ENCODE measurements around the gene IRGQ. TPM values are rescaled to one million over a fixed set of nuclear protein-coding genes. Genes with fewer than 3 reads are reported as not detected.

The IRGQ gene
- total RNA-seq, 6 experiments from 2014 or later: 9.1 to 18.6 (median 11.0) TPM

DNA sequence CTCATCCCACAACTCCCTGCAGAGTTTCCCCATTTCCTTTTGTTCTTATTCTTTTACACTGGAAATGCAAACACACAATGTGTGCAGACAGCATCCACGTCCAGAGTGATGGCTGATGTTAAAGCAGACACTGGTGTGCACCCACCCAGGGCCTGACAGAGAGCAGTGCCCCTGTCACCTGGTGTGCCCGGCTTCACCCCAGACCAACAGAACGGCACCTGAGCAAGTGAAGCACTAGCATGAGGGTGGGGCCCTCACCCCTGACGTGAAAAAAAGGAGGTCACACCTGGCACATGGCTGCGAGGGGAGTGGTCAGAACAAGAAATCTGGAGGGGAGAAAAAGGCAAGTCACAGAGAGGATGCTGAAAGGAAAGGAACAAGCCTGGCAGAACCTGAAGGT, 50.7 kb downstream of the IRGQ start:
- H3K27me3 ChIP-seq: no peaks in the 10 kb centered on the region
- H3K4me3 ChIP-seq: no peak overlapping the region
- TF ChIP-seq, protein P1, sequence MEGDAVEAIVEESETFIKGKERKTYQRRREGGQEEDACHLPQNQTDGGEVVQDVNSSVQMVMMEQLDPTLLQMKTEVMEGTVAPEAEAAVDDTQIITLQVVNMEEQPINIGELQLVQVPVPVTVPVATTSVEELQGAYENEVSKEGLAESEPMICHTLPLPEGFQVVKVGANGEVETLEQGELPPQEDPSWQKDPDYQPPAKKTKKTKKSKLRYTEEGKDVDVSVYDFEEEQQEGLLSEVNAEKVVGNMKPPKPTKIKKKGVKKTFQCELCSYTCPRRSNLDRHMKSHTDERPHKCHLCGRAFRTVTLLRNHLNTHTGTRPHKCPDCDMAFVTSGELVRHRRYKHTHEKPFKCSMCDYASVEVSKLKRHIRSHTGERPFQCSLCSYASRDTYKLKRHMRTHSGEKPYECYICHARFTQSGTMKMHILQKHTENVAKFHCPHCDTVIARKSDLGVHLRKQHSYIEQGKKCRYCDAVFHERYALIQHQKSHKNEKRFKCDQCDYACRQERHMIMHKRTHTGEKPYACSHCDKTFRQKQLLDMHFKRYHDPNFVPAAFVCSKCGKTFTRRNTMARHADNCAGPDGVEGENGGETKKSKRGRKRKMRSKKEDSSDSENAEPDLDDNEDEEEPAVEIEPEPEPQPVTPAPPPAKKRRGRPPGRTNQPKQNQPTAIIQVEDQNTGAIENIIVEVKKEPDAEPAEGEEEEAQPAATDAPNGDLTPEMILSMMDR (IDR thresholded peaks at IDR 0.05): no peak
- TF ChIP-seq POLR2A (IDR thresholded peaks at IDR 0.05): no peak
- 90% methylated on average over 5 of the region's 5 CpGs for WGBS (ENCODE audit: insufficient coverage, low coverage, low lambda C conversion rate, missing lambda C conversion rate)
- peaks cover 0 to 10% (median 0%) of the 10 kb centered on the region in 4 donors for H3K4me1 ChIP-seq
- intact Hi-C loops (cut with DNase I): no loop called here
- no peaks in the 10 kb centered on the region for H3K9me3 ChIP-seq
- H3K27ac ChIP-seq: no peak overlapping the region
- DNase-seq (no peak), ATAC-seq (no peak)
- H3K36me3 ChIP-seq: peaks cover 0 to 2% (median 0%) of the 10 kb centered on the region in 4 donors

DNA sequence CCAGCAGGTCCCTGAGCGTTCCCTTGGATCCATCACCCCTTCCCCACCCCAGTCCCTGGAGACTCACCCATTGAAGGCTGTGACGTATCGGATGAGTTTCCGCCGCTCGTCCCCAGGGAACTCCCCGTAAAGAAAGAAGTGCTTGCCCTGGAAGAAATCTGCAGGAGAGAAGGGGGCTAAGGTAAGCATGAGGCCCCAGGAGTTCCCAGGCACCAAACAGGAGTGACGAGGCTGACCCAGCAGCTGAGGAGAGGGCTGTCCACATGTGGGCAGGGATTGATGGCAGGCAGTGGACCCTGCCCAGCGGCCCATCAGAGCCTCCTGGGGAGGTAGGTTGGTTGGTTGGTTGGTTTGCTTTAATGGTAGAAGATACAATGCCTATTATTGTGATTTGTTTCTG, 51.9 kb downstream of the IRGQ start:
- Histone ChIP-seq H3K27me3 (no peaks in the 10 kb centered on the region), H3K4me3 (no peak overlapping the region), H3K4me1 (peaks cover 0 to 10% (median 0%) of the 10 kb centered on the region in 4 donors), H3K9me3 (no peaks in the 10 kb centered on the region), H3K36me3 (peaks cover 0 to 2% (median 0%) of the 10 kb centered on the region in 4 donors), H3K27ac (no peak overlapping the region)
- intact Hi-C loops (cut with DNase I): no loop called here
- DNase-seq (peak in 1 of 3 donors; percentile 31), ATAC-seq (no peak)
- no CpG with 5 or more reads among the region's 9 CpGs for WGBS (ENCODE audit: insufficient coverage, low coverage, low lambda C conversion rate, missing lambda C conversion rate)
- TF ChIP-seq, protein P1 (IDR thresholded peaks at IDR 0.05): no peak
- no peak for TF ChIP-seq POLR2A (IDR thresholded peaks at IDR 0.05)

DNA sequence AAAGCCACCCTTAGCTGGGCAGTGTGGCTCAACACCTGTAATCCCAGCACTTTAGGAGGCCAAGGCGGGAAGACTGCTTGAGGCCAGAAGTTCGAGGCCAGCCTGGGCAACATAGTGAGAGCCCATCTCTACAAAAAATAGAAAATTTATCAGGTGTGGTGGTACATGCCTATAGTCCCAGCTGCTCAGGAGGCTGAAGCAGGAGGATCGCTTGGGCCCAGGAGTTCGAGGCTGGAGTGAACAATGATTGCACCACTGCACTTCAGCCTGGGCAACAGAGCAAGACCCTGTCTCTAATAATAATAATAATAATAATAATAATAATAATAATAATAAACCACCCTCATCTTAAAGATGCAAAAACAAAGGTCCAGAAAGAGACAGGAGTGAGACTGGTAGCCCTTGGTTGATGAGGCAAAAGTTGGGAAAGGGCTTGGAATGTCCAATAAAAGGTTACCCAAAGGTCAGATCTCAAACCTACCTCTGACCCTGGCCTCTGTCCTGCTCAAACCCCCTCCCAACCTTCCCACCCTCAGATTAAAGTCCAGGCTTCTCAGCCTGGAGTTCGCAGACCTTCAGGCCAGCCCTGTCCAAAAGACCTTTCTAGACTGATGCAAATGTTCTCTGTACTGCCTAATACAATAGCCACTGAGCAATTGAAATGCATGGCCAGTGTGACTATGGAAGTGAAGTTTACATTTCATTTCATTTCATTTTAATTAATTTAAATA, 53.8 kb downstream of the IRGQ start:
- no peaks in the 10 kb centered on the region for H3K27me3 ChIP-seq
- DNase-seq: no peak
- ATAC-seq: peak; percentile 45 to 87 (median 60)
- no peak overlapping the region for H3K4me3 ChIP-seq
- no peaks in the 10 kb centered on the region for H3K9me3 ChIP-seq
- no peak for TF ChIP-seq POLR2A (IDR thresholded peaks at IDR 0.05)
- TF ChIP-seq, protein P1 (IDR thresholded peaks at IDR 0.05): no peak
- peaks cover 0 to 2% (median 0%) of the 10 kb centered on the region in 4 donors for H3K36me3 ChIP-seq
- 94% methylated on average over 4 of the region's 5 CpGs for WGBS (ENCODE audit: insufficient coverage, low coverage, low lambda C conversion rate, missing lambda C conversion rate)
- peak overlapping the region in 1 of 3 donors; percentile 55 for H3K27ac ChIP-seq
- H3K4me1 ChIP-seq: peaks cover 0 to 10% (median 0%) of the 10 kb centered on the region in 4 donors
- intact Hi-C loops (cut with DNase I): no loop called here

DNA sequence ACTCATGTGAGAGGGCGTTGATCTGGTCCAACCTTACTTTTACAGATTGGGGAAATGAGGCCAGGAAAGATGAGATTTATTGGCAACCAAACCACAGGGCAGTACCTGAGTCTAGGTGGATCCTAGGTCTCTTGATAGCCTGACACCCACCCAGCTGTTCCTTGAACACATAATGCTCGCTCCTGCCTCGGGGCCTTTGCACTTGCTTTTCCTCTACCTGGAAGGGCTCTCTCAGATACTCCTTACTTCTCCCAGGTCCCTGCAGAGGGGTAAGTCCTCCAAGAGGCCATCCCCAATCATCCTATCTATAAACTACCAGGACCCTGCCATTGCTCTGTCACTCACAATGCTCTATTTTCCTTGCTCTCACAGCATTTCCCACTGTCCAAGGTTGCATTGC, 55.6 kb downstream of the IRGQ start:
- TF ChIP-seq POLR2A (IDR thresholded peaks at IDR 0.05): no peak
- TF ChIP-seq, protein P1 (IDR thresholded peaks at IDR 0.05): no peak
- Histone ChIP-seq H3K36me3 (peaks cover 0 to 2% (median 0%) of the 10 kb centered on the region in 4 donors), H3K4me1 (peaks cover 0 to 10% (median 0%) of the 10 kb centered on the region in 4 donors), H3K4me3 (no peak overlapping the region), H3K9me3 (no peaks in the 10 kb centered on the region), H3K27ac (no peak overlapping the region), H3K27me3 (no peaks in the 10 kb centered on the region)
- ATAC-seq (no peak), DNase-seq (no peak)
- WGBS (ENCODE audit: insufficient coverage, low coverage, low lambda C conversion rate, missing lambda C conversion rate): no CpG with 5 or more reads among the region's 3 CpGs
- intact Hi-C loops (cut with DNase I): no loop called here
